Pancreas (tissue), 10 donors: ENCODE measurements around the gene RUNX1. TPM values are rescaled to one million over a fixed set of nuclear protein-coding genes. Genes with fewer than 3 reads are reported as not detected.
A peak's percentile ranks its signal among the peaks of the same experiment; 100 is the strongest.

Experiments
- ATAC-seq, 4 donors: fragments of 200-7000 bp; cut with Tn5 transposase; one replicate each; pipeline versions ENCODE4 v1.8.0 to v1.9.1; 2020; ENCODE audit warnings: mild to moderate bottlenecking in 4 of 4, moderate library complexity in 4 of 4
- DNase-seq, 6 donors: peaks; one replicate each; pipeline ENCODE4 v3.0.0-alpha.2; 2020
- FAIRE-seq: peaks from 2 replicates; lab custom pipeline; 2012; peaks lifted over from hg19 to GRCh38; lab: Jason Lieb, UNC
- H3K27ac ChIP-seq, 4 donors: fragments of 200-600 bp; sonication (generic); 1 replicate in 3 of 4; 2 replicates in 1 of 4; pipeline versions ENCODE4 v1.5.0 to v1.8.0; 2020
- H3K27me3 ChIP-seq, 4 donors: fragments of 200-600 bp; one replicate each; pipeline ENCODE4 v1.8.0; 2021
- H3K36me3 ChIP-seq, 3 donors: fragments of 200-600 bp; sonication (generic) in 1 of 3; one replicate each; pipeline versions ENCODE4 v1.5.0 to v1.8.0; 2020 to 2021
- H3K4me1 ChIP-seq, 3 donors: fragments of 200-600 bp; one replicate each; pipeline ENCODE4 v1.8.0; 2021
- H3K4me3 ChIP-seq, 4 donors: fragments of 200-600 bp; sonication (generic) in 2 of 4; one replicate each; pipeline versions ENCODE4 v1.5.0 to v1.8.0; 2020 to 2021
- H3K9me3 ChIP-seq, 4 donors: fragments of 200-600 bp; one replicate each; pipeline ENCODE4 v1.8.0; 2021
- CTCF ChIP-seq, 4 donors: fragments of 200-600 bp; sonication (generic) in 3 of 4; IDR thresholded peaks; one replicate each; pipeline versions ENCODE4 v1.5.0 to v1.8.0; 2021; ENCODE audit warnings: antibody characterized with exemption in 4 of 4
- WGBS, 2 donors: extraction: QIAGEN DNeasy Blood & Tissue Kit; methylation state at CpG; one replicate each; pipeline ENCODE4 v1.1.7; 2013; 5-methylcytosine and 5-hydroxymethylcytosine counted together
- intact Hi-C, 3 donors: fragments of 100-400 bp; cut with DNase I; formaldehyde crosslinking; loops; one replicate each; pipeline versions ENCODE4 v1.11.1 to v1.14.2; 2022
- polyA plus RNA-seq, 2 donors: library from polyadenylated mRNA; stranded (reverse); fragments of 200-250 nt; gene quantifications; one replicate each; pipeline ENCODE4 v1.2.3, GENCODE V29; 2013
- total RNA-seq, 6 donors: library from RNA; stranded (reverse); fragmentation: NEBNext Ultra II Directional in 4 of 6; extraction: Animal tissue kit (Norgen Biotek cat#: 25700) in 4 of 6; gene quantifications; one replicate each; pipeline versions ENCODE4 v1.2.1 to v1.2.4, GENCODE V29; 2021 to 2023
- donor health status: healthy with polysubstance abuse.
- donor health status: DM: no; HTN: no; CAD: no; lungs with moderate emphysema.
- donor health status: DM: no; HTN: no; CAD: no.
- donor health status: control.
- donor health status: control.
- donor health status: Bipolar disorder and iron deficiency.
- donor health status: DM: yes; HTN: yes; CAD: no.
- donor health status: DM: no; HTN: no; CAD: no.
- donor health status: DM: no; HTN: no; CAD: no.
- donor health status: DM: yes; HTN: yes; CAD: no.

Gene RUNX1
- total and polyA plus RNA-seq, 8 donors = 2.1 to 38.2 (median 4.5) TPM

DNA sequence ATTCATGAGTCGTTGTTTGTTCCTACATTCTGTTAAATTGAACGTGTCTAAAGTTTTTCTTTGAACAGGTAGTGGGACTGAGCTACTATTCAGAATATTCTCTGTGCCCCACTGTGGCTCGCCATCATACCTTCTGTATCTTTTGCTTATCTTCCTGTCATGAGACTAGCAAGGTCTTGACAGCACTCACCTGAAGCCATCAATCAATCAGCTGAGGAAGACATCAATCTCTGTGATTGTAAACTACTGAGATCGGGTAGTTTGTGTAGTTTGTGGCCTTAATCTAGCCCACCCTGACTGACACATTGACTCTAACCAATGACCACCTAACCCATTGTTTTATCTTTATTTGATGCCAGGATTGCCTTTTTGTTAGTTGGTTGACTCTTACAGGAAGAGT lies 17.7 kb upstream of the RUNX1 start:
- TF ChIP-seq CTCF (IDR thresholded peaks at IDR 0.05) = no peak
- no peak overlapping the region for H3K27ac ChIP-seq
- FAIRE-seq (no peak), ATAC-seq (no peak), DNase-seq (no peak)
- no peaks in the 10 kb centered on the region for H3K36me3 ChIP-seq
- 64 to 77% methylated on average over 4 of the region's 4 CpGs for WGBS, 2 donors
- H3K9me3 ChIP-seq = no peaks in the 10 kb centered on the region
- H3K4me3 ChIP-seq = no peak overlapping the region
- intact Hi-C loops = no loop called here
- H3K4me1 ChIP-seq = no peaks in the 10 kb centered on the region
- peaks cover 0 to 6% (median 0%) of the 10 kb centered on the region in 4 donors for H3K27me3 ChIP-seq

GRCh38 chr21:35063428-35064172 lies 14.5 kb upstream of the RUNX1 start:
- FAIRE-seq (no peak), ATAC-seq (peak in 3 of 4 donors; percentile 60 to 71 (median 70)), DNase-seq (no peak)
- Histone ChIP-seq H3K36me3 (no peaks in the 10 kb centered on the region), H3K27ac (peak overlapping the region in 1 of 4 donors; percentile 27), H3K4me3 (no peak overlapping the region), H3K27me3 (peaks cover 0 to 4% (median 0%) of the 10 kb centered on the region in 4 donors), H3K9me3 (no peaks in the 10 kb centered on the region), H3K4me1 (no peaks in the 10 kb centered on the region)
- WGBS, 2 donors = 48% methylated on average over 6 of the region's 6 CpGs
- no peak for TF ChIP-seq CTCF (IDR thresholded peaks at IDR 0.05)
- intact Hi-C loops = no loop called here

DNA sequence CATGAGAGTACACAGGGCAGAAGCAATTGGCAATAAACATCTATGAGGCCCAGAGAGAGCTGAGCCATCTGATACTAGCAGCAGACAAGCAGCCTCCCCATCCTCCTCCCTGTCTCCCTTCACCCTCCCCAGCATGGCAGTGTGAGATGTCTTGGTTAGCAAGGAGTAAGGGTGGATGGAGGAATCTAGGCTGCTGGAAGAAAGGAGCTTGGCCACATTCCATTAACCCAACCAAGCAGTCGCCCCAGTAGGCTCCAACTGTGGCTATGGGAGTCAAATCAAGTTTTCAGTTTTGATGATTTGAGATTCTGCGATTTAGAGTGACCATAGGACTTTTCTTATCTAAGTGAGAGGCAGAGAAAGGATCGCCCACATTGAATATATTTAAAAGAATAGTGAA lies 12.9 kb upstream of the RUNX1 start:
- H3K27ac ChIP-seq = no peak overlapping the region
- no peaks in the 10 kb centered on the region for H3K36me3 ChIP-seq
- no peaks in the 10 kb centered on the region for H3K9me3 ChIP-seq
- H3K4me1 ChIP-seq = no peaks in the 10 kb centered on the region
- DNase-seq (no peak), ATAC-seq (no peak), FAIRE-seq (no peak)
- 75 to 86% methylated on average over 3 of the region's 3 CpGs for WGBS, 2 donors
- no peak for TF ChIP-seq CTCF (IDR thresholded peaks at IDR 0.05)
- peaks cover 0 to 2% (median 0%) of the 10 kb centered on the region in 4 donors for H3K27me3 ChIP-seq
- intact Hi-C loops = no loop called here
- H3K4me3 ChIP-seq = no peak overlapping the region

DNA sequence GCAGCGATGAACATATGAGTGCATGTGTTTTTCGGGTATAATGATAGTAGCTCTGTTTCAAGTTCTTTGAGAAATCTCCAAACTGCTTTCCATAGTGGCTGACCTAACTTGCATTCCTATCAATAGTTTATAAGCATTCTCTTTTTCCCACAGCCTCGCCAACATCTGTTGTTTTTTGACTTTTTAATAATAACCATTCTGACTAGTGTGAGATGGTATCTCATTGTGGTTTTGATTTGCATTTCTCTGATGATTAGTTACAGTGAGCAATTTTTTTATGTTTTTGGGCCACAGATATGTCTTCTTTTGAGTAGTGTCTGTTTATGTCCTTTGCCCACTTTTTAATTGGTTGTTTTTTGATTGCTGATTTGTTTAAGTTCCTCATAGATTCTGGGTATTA lies 10.6 kb upstream of the RUNX1 start:
- no peaks in the 10 kb centered on the region for H3K9me3 ChIP-seq
- ATAC-seq (no peak), DNase-seq (no peak), FAIRE-seq (no peak)
- intact Hi-C loops = no loop called here
- H3K27ac ChIP-seq = no peak overlapping the region
- no peaks in the 10 kb centered on the region for H3K27me3 ChIP-seq
- H3K4me3 ChIP-seq = no peak overlapping the region
- no peaks in the 10 kb centered on the region for H3K36me3 ChIP-seq
- no peaks in the 10 kb centered on the region for H3K4me1 ChIP-seq
- 85 to 94% methylated on average over 3 of the region's 3 CpGs for WGBS, 2 donors
- TF ChIP-seq CTCF (IDR thresholded peaks at IDR 0.05) = no peak

DNA sequence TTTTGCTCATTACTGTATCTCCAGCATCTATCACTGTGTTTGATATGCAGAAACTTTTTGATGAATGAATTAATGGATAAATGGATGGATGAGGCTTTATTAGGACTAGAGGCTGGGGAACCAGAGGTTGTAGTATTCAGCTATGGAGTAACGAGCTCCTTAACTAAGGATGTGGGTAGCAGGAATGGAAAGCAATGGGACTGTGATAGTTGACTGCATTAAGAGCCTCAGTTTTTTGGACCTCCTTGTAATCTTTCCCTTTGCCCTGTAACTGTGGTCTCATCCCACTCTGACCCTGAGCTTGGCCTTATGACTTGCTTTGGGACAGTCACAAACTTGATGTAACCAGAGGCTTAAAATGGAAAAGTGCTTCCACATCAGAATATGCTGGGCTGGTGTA lies 9.0 kb upstream of the RUNX1 start:
- FAIRE-seq (no peak), ATAC-seq (no peak), DNase-seq (no peak)
- no peak for TF ChIP-seq CTCF (IDR thresholded peaks at IDR 0.05)
- 67 to 78% methylated on average over 1 of the region's 1 CpG for WGBS, 2 donors
- Histone ChIP-seq H3K9me3 (no peaks in the 10 kb centered on the region), H3K36me3 (no peaks in the 10 kb centered on the region), H3K4me3 (no peak overlapping the region), H3K27ac (no peak overlapping the region), H3K27me3 (no peaks in the 10 kb centered on the region), H3K4me1 (no peaks in the 10 kb centered on the region)
- intact Hi-C loops = no loop called here
